ENCODE data around the gene SCGB3A2.

DNA sequence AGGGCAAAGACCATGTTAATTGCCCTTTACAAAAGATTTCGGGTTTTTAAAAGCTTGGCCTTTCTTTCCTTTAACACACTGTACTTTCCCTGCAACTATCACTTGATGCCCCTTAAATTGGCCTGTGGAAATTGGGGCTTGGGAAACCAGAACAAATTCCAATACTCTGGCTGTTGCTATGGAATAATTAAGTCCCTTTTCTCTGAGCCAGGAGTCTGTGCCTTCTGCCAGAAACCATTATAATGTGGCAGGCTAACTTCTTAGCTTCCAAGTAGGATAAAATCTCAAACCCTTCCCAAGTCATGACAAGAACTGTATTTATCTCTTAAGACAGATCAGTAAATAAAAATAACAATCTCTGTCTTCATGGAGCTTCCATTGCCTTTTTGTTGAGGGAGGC lies 46.0 kb upstream of the SCGB3A2 start:
- TF ChIP-seq, protein P1, sequence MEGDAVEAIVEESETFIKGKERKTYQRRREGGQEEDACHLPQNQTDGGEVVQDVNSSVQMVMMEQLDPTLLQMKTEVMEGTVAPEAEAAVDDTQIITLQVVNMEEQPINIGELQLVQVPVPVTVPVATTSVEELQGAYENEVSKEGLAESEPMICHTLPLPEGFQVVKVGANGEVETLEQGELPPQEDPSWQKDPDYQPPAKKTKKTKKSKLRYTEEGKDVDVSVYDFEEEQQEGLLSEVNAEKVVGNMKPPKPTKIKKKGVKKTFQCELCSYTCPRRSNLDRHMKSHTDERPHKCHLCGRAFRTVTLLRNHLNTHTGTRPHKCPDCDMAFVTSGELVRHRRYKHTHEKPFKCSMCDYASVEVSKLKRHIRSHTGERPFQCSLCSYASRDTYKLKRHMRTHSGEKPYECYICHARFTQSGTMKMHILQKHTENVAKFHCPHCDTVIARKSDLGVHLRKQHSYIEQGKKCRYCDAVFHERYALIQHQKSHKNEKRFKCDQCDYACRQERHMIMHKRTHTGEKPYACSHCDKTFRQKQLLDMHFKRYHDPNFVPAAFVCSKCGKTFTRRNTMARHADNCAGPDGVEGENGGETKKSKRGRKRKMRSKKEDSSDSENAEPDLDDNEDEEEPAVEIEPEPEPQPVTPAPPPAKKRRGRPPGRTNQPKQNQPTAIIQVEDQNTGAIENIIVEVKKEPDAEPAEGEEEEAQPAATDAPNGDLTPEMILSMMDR (IDR thresholded peaks at IDR 0.05 in 8 of 11, conservative IDR thresholded peaks at IDR 0.05 in 3 of 11), result no peak
- no peak for TF ChIP-seq POLR2AphosphoS5 (IDR thresholded peaks at IDR 0.05)
